GM06990 (cell line): ENCODE measurements around the gene ATP6V1C2.

Source experiments
- DNase-seq: peaks from one replicate; pipeline ENCODE4 v3.0.0-alpha.2; 2011; ENCODE audit not compliant: insufficient read length; ENCODE audit errors: extremely low read depth
- H3K27me3 ChIP-seq: replicated peaks from 2 replicates; pipeline ENCODE4 v1.6.0; 2011; ENCODE audit warnings: low read length; ENCODE audit not compliant: control insufficient read depth, insufficient read depth
- H3K36me3 ChIP-seq: 2 replicates; pipeline ENCODE4 v1.5.1; 2011; ENCODE audit warnings: low read length; ENCODE audit not compliant: control insufficient read depth, insufficient read depth
- H3K4me3 ChIP-seq: replicated peaks from 2 replicates; pipeline ENCODE4 v1.5.1; 2011; ENCODE audit warnings: low read depth, mild to moderate bottlenecking, control low read depth, low read length
- CTCF ChIP-seq: IDR thresholded peaks from 2 replicates; pipeline ENCODE4 v1.5.1; 2011; ENCODE audit warnings: low read length, control low read depth, mild to moderate bottlenecking, inconsistent platforms; ENCODE audit not compliant: insufficient read depth, poor library complexity, severe bottlenecking

Gene ATP6V1C2

GRCh38 chr2:10706033-10706432 lies 15.4 kb upstream of the ATP6V1C2 start:
- H3K27me3 ChIP-seq = no peaks in the 10 kb centered on the region; the same call in 1 of the 2 replicates
- DNase-seq = no peak
- H3K4me3 ChIP-seq = no peak overlapping the region
- no peak for TF ChIP-seq CTCF
- H3K36me3 ChIP-seq = no peaks in the 10 kb centered on the region

GRCh38 chr2:10707831-10708230 lies 13.6 kb upstream of the ATP6V1C2 start:
- DNase-seq = no peak
- Histone ChIP-seq H3K36me3 (no peaks in the 10 kb centered on the region), H3K4me3 (no peak overlapping the region), H3K27me3 (no peaks in the 10 kb centered on the region; the same call in 1 of the 2 replicates)
- no peak for TF ChIP-seq CTCF

GRCh38 chr2:10709290-10709939 lies 12.0 kb upstream of the ATP6V1C2 start:
- Histone ChIP-seq H3K4me3 (no peak overlapping the region), H3K36me3 (no peaks in the 10 kb centered on the region), H3K27me3 (no peaks in the 10 kb centered on the region; the same call in 1 of the 2 replicates)
- DNase-seq = no peak
- peak; percentile 27 for TF ChIP-seq CTCF

GRCh38 chr2:10712185-10712809 lies 9.1 kb upstream of the ATP6V1C2 start:
- DNase-seq = no peak
- Histone ChIP-seq H3K4me3 (no peak overlapping the region), H3K27me3 (no peaks in the 10 kb centered on the region; the same call in 1 of the 2 replicates), H3K36me3 (no peaks in the 10 kb centered on the region)
- TF ChIP-seq CTCF = no peak

GRCh38 chr2:10716581-10716980 lies 4.8 kb upstream of the ATP6V1C2 start:
- Histone ChIP-seq H3K27me3 (peaks cover 7% of the 10 kb centered on the region), H3K36me3 (no peaks in the 10 kb centered on the region), H3K4me3 (no peak overlapping the region)
- DNase-seq = no peak
- TF ChIP-seq CTCF = no peak
